DND-41 (cell line): ENCODE measurements around the gene AP4M1.

Experiments
- CTCF ChIP-seq: IDR thresholded peaks from 2 replicates; pipeline ENCODE4 v1.5.1; 2012; ENCODE audit warnings: borderline replicate concordance, low read length, moderate library complexity, mild to moderate bottlenecking; ENCODE audit not compliant: poor library complexity, severe bottlenecking; ENCODE audit errors: extremely low read depth
- EZH2 ChIP-seq: IDR thresholded peaks from 3 replicates; pipeline ENCODE4 v1.6.1; 2012; ENCODE audit warnings: borderline replicate concordance, low read depth, mild to moderate bottlenecking, moderate library complexity, low read length, inconsistent platforms; ENCODE audit not compliant: severe bottlenecking

- TF ChIP-seq CTCF (no peak), EZH2 (no peak)
Observed at GRCh38 chr7:100089458-100090196, 11.8 kb upstream of the AP4M1 start.
